HCT116 (cell line): ENCODE measurements around the gene KIF5A. TPM values are rescaled to one million over a fixed set of nuclear protein-coding genes. Genes with fewer than 3 reads are reported as not detected.
A peak's percentile ranks its signal among the peaks of the same experiment; 100 is the strongest.

Experiments used
- ATAC-seq: fragments of 200-7000 bp; cut with Tn5 transposase; 2 replicates; pipeline ENCODE4 v1.9.1; 2020; ENCODE audit warnings: mild to moderate bottlenecking, moderate library complexity
- BruUV-seq: library from RNA; stranded (reverse); fragments of 400-500 nt; replicated peaks from 2 replicates; lab custom pipeline; 2021; lab: Mats Ljungman, UMichigan
- CTCF ChIA-PET: fragments of 300-600 bp; sonication (Branson Sonifier 250); formaldehyde crosslinking; loops from one replicate; lab custom pipeline; 2021; ENCODE audit warnings: antibody characterized with exemption; lab: Charles Lee
- POLR2A ChIA-PET: fragments of 300-600, 350-600 bp; sonication (Branson Sonifier 250); formaldehyde crosslinking; loops from one replicate; lab custom pipeline; 2021; ENCODE audit warnings: antibody characterized with exemption; lab: Charles Lee
- RAD21 ChIA-PET, 2 experiments: fragments of 300-600 bp; sonication (Branson Sonifier 250); formaldehyde crosslinking; loops; one replicate each; lab custom pipeline; 2023; ENCODE audit warnings: low total read pairs in 2 of 2; ENCODE audit not compliant: uncharacterized antibody in 2 of 2, unreplicated experiment in 2 of 2, low non-redundant PET in 1 of 2; lab: Charles Lee
- DNase-seq: peaks from one replicate; pipeline ENCODE4 v3.0.0-alpha.2; 2010; ENCODE audit warnings: low read depth, low spot score
- H2AFZ ChIP-seq: fragments of 200-600 bp; shearing (Covaris generic), sonication (generic); 2 replicates; pipeline ENCODE4 v1.6.1; 2017; ENCODE audit warnings: low read depth, mixed run types, mixed read lengths, antibody characterized with exemption, low read length; ENCODE audit not compliant: poor library complexity, severe bottlenecking
- H3K27ac ChIP-seq: 2 replicates; pipeline ENCODE4 v1.5.1; 2012; ENCODE audit warnings: low read depth, low read length
- H3K27me3 ChIP-seq: fragments of 200-600 bp; sonication (generic); 2 replicates; pipeline ENCODE4 v1.6.1; 2016; ENCODE audit warnings: mixed run types, low read length, mixed read lengths; ENCODE audit not compliant: insufficient read depth
- H3K36me3 ChIP-seq, 2 experiments: fragments of 200-500 bp in 1 of 2; fragments of 200-600 bp in 1 of 2; sonication (Bioruptor generic) in 1 of 2; sonication (generic) in 1 of 2; 2 replicates each; pipeline versions ENCODE4 v1.5.1 to v1.6.1; 2014 to 2016; ENCODE audit warnings: low read length in 2 of 2, inconsistent platforms in 1 of 2, mixed read lengths in 1 of 2, mixed run types in 1 of 2; ENCODE audit not compliant: insufficient read depth in 2 of 2, control insufficient read depth in 1 of 2
- H3K4me1 ChIP-seq, 2 experiments: fragments of 200-600 bp in 1 of 2; sonication (generic) in 1 of 2; 2 replicates each; pipeline versions ENCODE4 v1.5.1 to v1.6.1; 2012 to 2017; ENCODE audit warnings: low read length in 2 of 2, inconsistent platforms in 1 of 2, mild to moderate bottlenecking in 1 of 2, mixed read lengths in 1 of 2, mixed run types in 1 of 2, moderate library complexity in 1 of 2; ENCODE audit not compliant: insufficient read depth in 2 of 2, control insufficient read depth in 1 of 2
- H3K4me2 ChIP-seq: fragments of 200-600 bp; sonication (generic); 2 replicates; pipeline ENCODE4 v1.6.1; 2017; ENCODE audit warnings: mixed run types, low read length, mixed read lengths
- H3K4me3 ChIP-seq, 2 experiments: fragments of 200-600 bp in 1 of 2; sonication (generic) in 1 of 2; replicated peaks in 1 of 2; 2 replicates each; pipeline ENCODE4 v1.5.1; 2011 to 2016; ENCODE audit warnings: low read length in 2 of 2, control low read depth in 1 of 2, low read depth in 1 of 2, mild to moderate bottlenecking in 1 of 2, mixed read lengths in 1 of 2, mixed run types in 1 of 2
- H3K79me2 ChIP-seq: fragments of 200-600 bp; sonication (generic); 2 replicates; pipeline ENCODE4 v1.6.1; 2017; ENCODE audit warnings: mild to moderate bottlenecking, mixed run types, low read length, moderate library complexity, mixed read lengths; ENCODE audit not compliant: insufficient read depth
- H3K9ac ChIP-seq: fragments of 200-600 bp; sonication (generic); 2 replicates; pipeline ENCODE4 v1.6.1; 2016; ENCODE audit warnings: low read length, mixed read lengths
- H3K9me2 ChIP-seq: fragments of 200-600 bp; sonication (generic), shearing (Covaris generic); 2 replicates; pipeline ENCODE4 v1.6.1; 2017; ENCODE audit warnings: mixed run types, mild to moderate bottlenecking, moderate library complexity; ENCODE audit not compliant: insufficient read depth
- H3K9me3 ChIP-seq, 2 experiments: fragments of 200-500 bp in 1 of 2; fragments of 200-600 bp in 1 of 2; sonication (Bioruptor generic) in 1 of 2; sonication (generic) in 1 of 2; 2 replicates each; pipeline ENCODE4 v1.6.1; 2014 to 2017; ENCODE audit warnings: low read length in 2 of 2, mixed read lengths in 2 of 2, inconsistent platforms in 1 of 2, low read depth in 1 of 2, mild to moderate bottlenecking in 1 of 2, mixed run types in 1 of 2, moderate library complexity in 1 of 2; ENCODE audit not compliant: control insufficient read depth in 1 of 2, insufficient read depth in 1 of 2
- H4K20me1 ChIP-seq: fragments of 200-600 bp; sonication (generic), shearing (Covaris generic); 2 replicates; pipeline ENCODE4 v1.6.1; 2017; ENCODE audit warnings: mixed run types, mild to moderate bottlenecking, moderate library complexity; ENCODE audit not compliant: insufficient read depth
- CEBPB ChIP-seq: IDR thresholded peaks from 2 replicates; pipeline ENCODE4 v1.6.1; 2012; ENCODE audit warnings: low read depth
- EGR1 ChIP-seq: IDR thresholded peaks from 2 replicates; pipeline ENCODE4 v1.6.1; 2012; ENCODE audit warnings: low read depth
- ELF1 ChIP-seq: IDR thresholded peaks from 2 replicates; pipeline ENCODE4 v1.6.1; 2012; ENCODE audit warnings: low read depth, borderline replicate concordance
- EZH2 ChIP-seq: fragments of 200-600 bp; sonication (generic); IDR thresholded peaks from 2 replicates; pipeline ENCODE4 v1.6.1; 2017; ENCODE audit warnings: antibody characterized with exemption, mixed run types
- EZH2phosphoT487 ChIP-seq: fragments of 200-600 bp; IDR thresholded peaks from 2 replicates; pipeline ENCODE4 v1.6.1; 2018; ENCODE audit warnings: antibody characterized with exemption, borderline replicate concordance
- JUND ChIP-seq: IDR thresholded peaks from 2 replicates; pipeline ENCODE4 v1.6.1; 2012
- POLR2A ChIP-seq: IDR thresholded peaks from 2 replicates; pipeline ENCODE4 v1.7.0; 2011; ENCODE audit warnings: borderline replicate concordance; ENCODE audit not compliant: insufficient read depth, insufficient read length; ENCODE audit errors: extremely low read depth
- POLR2AphosphoS5 ChIP-seq: IDR thresholded peaks from 2 replicates; pipeline ENCODE4 v1.6.1; 2011; ENCODE audit warnings: mild to moderate bottlenecking, low read depth, low read length, moderate library complexity
- SIN3A ChIP-seq: IDR thresholded peaks from 2 replicates; pipeline ENCODE4 v1.6.1; 2012; ENCODE audit warnings: low read depth
- TCF7L2 ChIP-seq: IDR thresholded peaks from 2 replicates; pipeline ENCODE4 v1.7.0; 2011; ENCODE audit warnings: borderline replicate concordance, inconsistent platforms; ENCODE audit not compliant: insufficient read depth, insufficient read length; ENCODE audit errors: extremely low read depth
- ZFX ChIP-seq: fragments of 450-650 bp; IDR thresholded peaks from 2 replicates; pipeline ENCODE4 v1.6.1; 2017
- ZNF274 ChIP-seq: fragments of 200-500 bp; sonication (Bioruptor generic); IDR thresholded peaks from 2 replicates; pipeline ENCODE4 v1.6.1; 2014; ENCODE audit warnings: mild to moderate bottlenecking, low read depth, low read length, inconsistent platforms
- intact Hi-C: fragments of 100-400 bp; cut with micrococcal nuclease; formaldehyde crosslinking; loops from 2 replicates; pipeline ENCODE4 v1.10.0; 2022
- total RNA-seq: library from RNA; stranded (reverse); gene quantifications from one replicate; pipeline ENCODE4 v1.2.1, GENCODE V29; 2021; ENCODE audit not compliant: unreplicated experiment
- TF ChIP-seq, protein P1 (sequence below), 3 experiments: fragments of 200-600 bp in 1 of 3; sonication (generic) in 1 of 3; IDR thresholded peaks in 2 of 3; conservative IDR thresholded peaks in 1 of 3; 2 replicates each; pipeline ENCODE4 v1.5.1; 2012 to 2017; ENCODE audit warnings: low read depth in 2 of 3, low read length in 2 of 3, antibody characterized with exemption in 1 of 3, borderline replicate concordance in 1 of 3, control low read depth in 1 of 3, mild to moderate bottlenecking in 1 of 3, mixed read lengths in 1 of 3, mixed run types in 1 of 3, moderate library complexity in 1 of 3; ENCODE audit not compliant: insufficient read depth in 1 of 3

KIF5A gene
- total RNA-seq, 1 experiment from 2014 or later = 5.2 TPM

DNA sequence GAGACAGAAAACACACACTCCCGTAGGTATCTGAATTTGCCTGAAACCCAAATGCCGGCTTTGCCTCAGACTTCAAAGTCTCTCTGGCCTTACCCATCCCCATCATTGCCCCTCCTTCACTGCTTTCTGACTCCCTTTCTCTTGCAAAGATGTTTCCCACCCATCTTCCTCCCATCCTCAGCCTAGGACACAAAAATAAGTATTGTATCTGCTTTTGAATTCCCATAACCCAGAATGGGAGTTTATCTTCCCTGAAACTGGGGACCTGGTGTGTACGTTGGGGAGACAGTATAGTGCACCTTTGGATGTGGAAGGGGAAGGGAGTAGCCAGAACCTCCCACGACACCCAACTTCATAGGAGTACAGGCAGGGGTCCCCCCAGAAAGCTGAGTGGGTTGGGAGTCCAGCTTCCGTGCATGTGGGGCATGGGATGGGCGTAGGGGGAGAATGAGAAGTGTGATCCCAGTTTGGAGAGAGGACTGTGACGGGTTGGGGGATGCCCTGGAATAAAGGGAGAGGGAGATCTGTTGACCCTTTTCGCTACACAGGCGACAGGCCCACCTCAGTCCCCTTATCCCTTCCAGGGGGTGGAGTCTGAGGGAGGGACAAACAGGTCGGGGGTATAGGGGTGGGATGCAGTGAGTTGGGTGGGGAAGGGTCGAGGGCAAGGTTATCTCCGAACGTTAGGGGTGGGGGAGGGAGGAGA lies 488 bp upstream of the KIF5A start:
- RAD21 ChIA-PET = no interaction called here
- no TSS peak for BruUV-seq
- H3K27ac ChIP-seq = no peak overlapping the region
- peak; percentile 38 for ATAC-seq
- H3K4me1 ChIP-seq = peaks cover 9 to 37% of the 10 kb centered on the region in 2 experiments
- no peak overlapping the region for H3K9ac ChIP-seq
- no peak overlapping the region for H2AFZ ChIP-seq
- H3K79me2 ChIP-seq = peaks cover 24% of the 10 kb centered on the region
- no peaks in the 10 kb centered on the region for H3K27me3 ChIP-seq
- TF ChIP-seq EZH2phosphoT487 (no peak), CEBPB (no peak), POLR2A (no peak), TCF7L2 (no peak), ZNF274 (no peak), ELF1 (no peak), EGR1 (no peak), SIN3A (no peak), ZFX (no peak), EZH2 (no peak), JUND (no peak), POLR2AphosphoS5 (no peak)
- TF ChIP-seq, protein P1, sequence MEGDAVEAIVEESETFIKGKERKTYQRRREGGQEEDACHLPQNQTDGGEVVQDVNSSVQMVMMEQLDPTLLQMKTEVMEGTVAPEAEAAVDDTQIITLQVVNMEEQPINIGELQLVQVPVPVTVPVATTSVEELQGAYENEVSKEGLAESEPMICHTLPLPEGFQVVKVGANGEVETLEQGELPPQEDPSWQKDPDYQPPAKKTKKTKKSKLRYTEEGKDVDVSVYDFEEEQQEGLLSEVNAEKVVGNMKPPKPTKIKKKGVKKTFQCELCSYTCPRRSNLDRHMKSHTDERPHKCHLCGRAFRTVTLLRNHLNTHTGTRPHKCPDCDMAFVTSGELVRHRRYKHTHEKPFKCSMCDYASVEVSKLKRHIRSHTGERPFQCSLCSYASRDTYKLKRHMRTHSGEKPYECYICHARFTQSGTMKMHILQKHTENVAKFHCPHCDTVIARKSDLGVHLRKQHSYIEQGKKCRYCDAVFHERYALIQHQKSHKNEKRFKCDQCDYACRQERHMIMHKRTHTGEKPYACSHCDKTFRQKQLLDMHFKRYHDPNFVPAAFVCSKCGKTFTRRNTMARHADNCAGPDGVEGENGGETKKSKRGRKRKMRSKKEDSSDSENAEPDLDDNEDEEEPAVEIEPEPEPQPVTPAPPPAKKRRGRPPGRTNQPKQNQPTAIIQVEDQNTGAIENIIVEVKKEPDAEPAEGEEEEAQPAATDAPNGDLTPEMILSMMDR (IDR thresholded peaks at IDR 0.05 in 2 of 3, conservative IDR thresholded peaks at IDR 0.05 in 1 of 3; ENCODE audit: borderline replicate concordance in 1 of 3, insufficient read depth in 1 of 3, low read depth in 2 of 3, low read length in 2 of 3) = no peak
- no peak for DNase-seq
- CTCF ChIA-PET = no interaction called here
- POLR2A ChIA-PET = no interaction called here
- peaks cover 0 to 3% of the 10 kb centered on the region in 2 experiments; a peak in 1 of 4 replicates for H3K36me3 ChIP-seq
- no peaks in the 10 kb centered on the region for H3K9me2 ChIP-seq
- intact Hi-C loops = no loop called here
- H3K4me3 ChIP-seq = peak overlapping the region; percentile 57 to 78
- no peaks in the 10 kb centered on the region for H4K20me1 ChIP-seq
- no peaks in the 10 kb centered on the region for H3K9me3 ChIP-seq
- peak overlapping the region; percentile 91 for H3K4me2 ChIP-seq
